ENCODE measurements around the gene SEC24D.
"Not testable (repeated sequence)": the region's sequence is repeated elsewhere in the genome, so short reads cannot be mapped to it uniquely, and the experiment has no call there.

Gene SEC24D

DNA sequence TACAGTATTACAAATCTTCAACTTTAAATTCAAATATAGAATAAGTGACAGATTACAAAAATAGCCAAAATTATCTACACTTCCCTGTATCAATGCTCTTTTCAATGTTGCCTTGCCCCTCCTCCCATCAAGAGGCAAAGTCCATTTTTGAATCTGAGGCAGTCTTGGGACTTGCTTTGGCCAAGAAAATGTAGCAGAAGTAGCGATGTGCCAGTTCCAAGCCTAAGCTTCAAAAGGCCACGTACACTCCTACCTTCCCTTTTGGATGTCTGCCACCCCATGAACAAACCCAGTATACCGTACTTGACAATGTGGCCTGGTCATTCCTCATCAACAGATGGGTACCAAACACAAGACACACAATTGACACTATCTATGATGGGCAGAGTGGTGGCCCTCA, 24.1 kb downstream of the SEC24D start:
- DNase-seq (ENCODE audit: low spot score), result no peak

DNA sequence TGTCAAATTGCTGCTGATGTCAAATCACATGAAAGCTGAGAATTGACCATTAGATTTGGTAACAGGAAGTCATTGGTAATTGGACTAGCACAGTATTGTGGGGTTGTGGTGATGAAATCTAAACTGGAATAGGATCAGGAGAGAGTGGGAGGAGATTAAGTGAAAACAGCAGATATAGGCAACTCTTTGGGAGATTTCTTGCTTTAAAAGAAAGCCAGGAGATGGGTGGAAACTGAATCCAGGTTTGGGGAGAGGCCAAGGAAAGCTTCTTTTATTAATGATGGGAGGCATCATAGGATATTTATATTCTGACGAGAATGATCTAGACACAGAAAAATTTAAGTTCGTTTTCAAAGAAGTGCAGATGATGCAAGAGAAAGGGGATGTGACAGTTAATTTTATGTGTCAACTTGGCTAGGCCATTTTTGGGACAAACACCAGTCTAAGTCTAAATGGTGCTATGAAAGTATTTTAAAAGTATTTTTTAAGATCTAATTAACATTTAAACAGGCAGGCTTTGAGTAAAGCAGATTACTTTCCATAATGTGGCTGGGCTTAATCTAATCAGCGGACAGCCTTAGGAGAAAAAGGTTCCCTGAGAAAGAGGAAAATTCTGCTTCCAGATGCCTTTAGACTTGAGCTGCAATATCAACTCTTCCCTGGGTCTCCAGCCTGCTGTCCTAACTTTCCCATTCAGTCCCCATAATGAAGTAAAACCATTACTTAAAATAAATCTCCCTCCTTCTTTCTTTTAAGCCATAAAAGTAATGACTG, 24.7 kb downstream of the SEC24D start:
- DNase-seq (ENCODE audit: low spot score), result no peak

DNA sequence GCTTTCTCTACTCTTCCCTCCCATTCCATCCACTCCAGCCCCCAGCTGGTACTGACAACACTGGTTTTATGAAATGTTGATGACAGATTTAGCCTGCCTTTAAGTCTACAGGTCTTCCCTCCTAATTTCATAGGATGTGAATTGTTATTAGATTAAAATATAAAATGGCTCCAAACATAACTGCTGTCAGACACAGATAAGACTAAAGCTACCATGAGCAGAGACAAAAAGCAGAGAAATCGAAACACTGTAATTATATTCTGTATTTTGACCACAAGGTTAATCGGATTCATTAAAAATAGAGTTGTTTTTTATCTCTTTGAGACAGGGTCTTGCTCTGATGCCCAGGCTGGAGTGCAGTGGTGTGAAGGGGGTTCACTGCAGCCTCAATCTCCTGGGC, 28.3 kb downstream of the SEC24D start:
- DNase-seq (ENCODE audit: low spot score), result no peak

DNA sequence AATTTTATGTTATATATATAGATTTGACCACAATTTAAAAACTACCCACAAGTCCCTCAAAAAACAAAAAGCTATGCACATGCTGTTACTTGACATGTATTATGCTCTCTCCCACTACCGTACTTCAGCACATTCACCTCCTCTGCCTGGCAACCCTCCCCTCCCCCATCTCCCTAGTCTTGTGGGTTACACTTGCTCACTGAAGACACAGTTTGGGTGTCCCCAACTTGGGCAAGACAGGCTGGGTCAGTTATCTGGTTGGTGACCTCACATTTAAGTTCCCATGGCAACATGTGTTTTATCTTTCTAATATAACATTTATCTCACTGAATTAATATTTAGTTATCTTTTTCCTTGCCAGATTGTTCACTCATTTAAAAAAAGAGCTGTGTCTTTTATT, 32.7 kb downstream of the SEC24D start:
- no peak for DNase-seq (ENCODE audit: low spot score)

DNA sequence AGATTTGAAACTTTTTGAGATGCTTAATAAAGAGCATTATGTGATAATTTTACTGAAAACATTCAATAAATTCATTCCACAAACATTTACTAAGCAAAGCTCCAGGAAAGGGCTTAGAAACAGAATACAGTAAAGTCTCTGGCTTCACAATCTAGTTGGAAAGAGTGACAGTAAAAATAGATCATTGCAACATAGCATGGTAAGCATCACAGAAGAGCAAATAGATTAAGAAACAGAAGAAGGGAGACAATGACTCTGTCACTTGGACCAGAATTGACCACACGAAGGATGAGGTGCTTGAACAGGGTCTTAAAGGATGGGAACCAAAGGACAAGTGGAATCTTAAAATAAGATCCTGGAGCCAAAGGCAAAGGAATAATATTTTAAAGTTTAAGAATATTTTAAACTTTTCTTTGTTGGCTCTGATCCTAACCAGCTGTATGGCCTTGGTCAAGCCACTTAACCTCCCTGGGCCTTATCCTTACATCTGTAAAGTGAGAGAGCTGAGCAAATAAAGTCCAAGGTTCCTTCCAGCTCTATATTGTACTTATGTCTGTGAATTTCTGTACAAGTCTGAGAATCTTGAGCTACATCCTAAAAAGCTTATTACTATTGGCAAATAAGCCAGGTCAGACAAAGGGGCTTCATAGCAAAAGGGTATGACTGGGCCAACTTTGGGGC, 33.9 kb downstream of the SEC24D start:
- DNase-seq (ENCODE audit: low spot score), result no peak

DNA sequence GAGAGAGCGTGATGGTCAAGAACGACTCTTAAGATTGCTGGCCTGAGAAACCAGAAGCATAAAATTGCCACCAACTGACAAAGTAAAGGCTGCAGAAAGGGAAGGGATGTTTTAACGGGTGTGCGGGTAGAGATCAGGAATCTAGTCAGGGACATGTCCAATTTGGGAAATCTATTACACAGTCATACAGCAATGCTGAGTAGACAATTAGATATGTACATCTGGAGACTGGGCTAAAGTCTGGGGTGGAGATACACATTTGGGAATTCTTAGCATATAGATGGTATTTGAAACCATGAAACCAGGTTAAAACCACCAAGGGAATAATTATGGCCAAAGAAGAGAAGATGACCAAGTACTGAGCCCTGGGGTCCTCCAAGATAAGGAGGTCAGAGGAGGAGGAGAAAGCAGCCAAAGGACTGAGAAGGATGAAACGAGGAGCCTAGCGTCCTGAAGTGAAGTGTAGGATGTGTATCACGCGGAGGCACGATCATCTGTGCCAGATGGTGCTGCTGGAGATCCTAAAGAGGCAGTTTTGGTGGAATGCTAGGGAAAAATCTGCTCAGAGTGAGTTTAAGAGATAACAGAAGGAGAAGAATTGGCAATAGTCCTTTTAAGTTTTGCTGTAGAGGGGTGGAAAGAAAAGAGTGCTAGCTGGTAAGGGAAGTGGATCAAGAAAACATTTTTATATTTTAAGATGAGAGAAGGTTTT, 36.5 kb downstream of the SEC24D start:
- DNase-seq (ENCODE audit: low spot score), result no peak

DNA sequence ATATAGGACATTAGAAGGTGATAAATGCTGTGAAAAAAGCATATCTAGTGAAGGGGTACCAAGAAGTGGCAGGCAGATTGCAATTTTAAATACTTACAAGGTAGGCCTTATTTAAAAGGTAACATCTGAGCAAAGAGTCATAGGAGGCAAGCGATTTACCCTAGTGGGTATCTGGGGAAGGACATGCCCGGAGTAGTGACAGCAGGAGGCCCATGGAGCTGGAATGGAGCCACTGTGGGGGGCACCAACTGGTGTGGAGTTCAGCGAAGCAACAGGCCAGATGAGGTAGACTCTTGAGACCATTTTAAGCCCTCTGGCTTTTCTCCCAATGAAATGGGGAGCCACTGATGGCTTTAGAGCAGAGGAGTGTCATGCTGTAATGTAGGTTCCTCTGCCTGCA, 37.3 kb downstream of the SEC24D start:
- no peak for DNase-seq (ENCODE audit: low spot score)

DNA sequence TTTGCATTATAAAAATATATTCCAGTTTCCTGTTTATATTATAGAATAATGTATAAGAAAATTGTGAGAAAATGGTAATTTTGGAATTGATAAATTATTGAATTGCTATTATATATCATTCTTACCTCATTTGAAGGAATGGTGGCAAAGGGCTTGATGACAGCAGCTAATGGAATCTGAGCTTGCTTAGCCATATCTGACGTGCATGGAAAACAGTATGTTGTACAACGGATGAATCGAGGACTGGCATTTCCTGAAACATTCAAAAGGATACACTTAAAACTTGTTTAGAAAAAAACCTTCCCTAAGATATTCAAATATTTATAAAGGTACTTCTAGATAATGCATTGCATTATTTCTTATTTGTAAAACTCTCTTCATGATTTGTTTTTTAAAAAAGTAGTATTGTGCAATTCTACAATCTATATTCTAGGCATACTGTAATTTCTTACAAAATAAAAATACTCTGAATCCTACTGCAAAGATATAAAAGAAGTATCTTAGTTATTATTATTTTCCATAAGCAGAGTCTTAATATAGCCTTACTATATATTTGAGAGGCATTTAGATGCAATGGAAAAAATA, 38.3 kb downstream of the SEC24D start:
- no peak for DNase-seq (ENCODE audit: low spot score)

DNA sequence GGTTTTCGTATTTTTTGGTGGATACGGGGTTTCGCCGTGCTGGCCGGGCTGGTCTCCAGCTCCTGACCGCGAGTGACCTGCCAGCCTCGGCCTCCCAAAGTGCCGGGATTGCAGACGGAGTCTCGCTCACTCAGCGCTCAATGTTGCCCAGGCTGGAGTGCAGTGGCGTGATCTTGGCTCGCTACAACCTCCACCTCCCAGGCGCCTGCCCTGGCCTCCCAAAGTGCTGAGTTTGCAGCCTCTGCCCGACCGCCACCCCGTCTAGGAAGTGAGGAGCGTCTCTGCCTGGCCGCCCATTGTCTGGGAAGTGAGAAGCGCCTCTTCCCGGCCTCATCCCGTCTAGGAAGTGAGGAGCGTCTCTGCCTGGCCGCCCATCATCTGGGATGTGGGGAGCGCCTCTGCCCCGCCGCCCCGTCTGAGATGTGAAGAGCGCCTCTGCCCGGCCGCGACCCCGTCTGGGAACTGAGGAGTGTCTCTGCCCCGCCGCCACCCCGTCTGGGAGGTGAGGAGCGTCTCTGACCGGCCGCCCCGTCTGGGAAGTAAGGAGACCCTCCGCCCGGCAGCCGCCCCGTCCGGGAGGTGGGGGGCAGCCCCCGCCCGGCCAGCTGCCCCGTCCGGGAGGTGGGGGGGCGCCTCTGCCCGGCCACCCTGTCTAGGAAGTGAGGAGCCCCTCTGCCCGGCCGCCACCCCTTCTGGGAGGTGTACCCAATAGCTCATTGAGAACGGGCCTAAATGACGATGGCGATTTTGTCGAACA, 44.1 kb downstream of the SEC24D start:
- not testable (repeated sequence) for DNase-seq (ENCODE audit: low spot score)

DNA sequence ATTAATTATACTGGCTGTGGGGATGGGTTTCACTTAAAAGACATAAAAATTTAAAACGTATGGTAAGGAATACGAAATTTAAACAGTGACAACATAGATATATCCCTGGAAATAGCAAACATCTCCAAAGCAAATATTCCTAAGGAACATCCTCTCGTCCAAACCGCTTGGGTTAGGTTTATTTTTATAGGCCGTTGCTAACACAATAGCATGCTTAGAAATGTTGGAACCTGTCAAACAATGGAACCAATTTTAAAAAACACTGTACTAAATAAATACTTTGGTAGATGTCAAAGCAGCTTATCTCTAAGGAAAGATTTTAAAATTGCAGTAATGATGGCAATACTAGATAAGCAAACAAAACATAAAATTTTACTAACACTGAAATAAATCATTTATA, 45.4 kb downstream of the SEC24D start:
- no peak for DNase-seq (ENCODE audit: low spot score)

DNA sequence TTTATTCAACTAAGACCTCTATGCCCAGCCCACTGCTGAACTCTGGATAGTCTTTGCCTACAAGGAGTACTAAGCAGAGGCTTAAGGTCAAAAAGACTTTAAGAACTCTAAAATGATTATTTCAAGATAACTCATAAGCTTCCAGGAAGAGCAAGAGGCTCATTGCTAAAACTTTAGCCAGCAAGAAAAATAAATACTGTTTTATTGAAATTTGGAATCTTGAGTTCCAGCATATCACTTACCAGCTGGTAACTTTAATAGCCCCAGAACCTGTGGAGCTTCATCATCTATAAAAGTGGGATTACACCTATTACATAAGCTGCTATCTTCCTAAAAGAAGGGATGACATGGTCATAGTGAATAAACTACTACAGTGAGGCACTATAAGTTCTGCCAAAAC, 47.0 kb downstream of the SEC24D start:
- DNase-seq (ENCODE audit: low spot score), result no peak

DNA sequence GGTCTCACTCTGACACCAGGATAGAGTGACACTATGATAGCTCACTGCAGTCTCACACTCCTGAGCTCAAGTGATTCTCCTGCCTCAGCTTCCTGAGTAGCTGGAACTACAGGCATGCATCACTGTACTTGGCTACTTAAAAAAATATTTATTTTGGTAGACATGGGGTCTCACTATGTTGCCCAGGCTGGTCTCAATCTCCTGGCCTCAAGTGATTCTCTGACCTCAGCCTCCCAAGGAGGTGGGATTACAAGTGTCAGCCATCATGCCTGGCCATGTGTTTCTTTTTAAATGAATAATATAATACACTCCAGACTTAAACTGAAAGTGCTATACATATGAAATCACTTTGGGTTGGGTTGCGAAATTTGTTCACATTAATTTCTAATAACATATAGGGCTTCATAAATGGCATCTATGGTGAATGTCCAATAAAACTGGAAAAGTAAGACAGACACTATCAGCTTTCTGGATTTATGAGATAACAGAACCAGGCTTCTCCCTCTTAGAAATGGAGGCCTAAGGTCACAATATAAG, 48.0 kb downstream of the SEC24D start:
- DNase-seq (ENCODE audit: low spot score), result no peak

DNA sequence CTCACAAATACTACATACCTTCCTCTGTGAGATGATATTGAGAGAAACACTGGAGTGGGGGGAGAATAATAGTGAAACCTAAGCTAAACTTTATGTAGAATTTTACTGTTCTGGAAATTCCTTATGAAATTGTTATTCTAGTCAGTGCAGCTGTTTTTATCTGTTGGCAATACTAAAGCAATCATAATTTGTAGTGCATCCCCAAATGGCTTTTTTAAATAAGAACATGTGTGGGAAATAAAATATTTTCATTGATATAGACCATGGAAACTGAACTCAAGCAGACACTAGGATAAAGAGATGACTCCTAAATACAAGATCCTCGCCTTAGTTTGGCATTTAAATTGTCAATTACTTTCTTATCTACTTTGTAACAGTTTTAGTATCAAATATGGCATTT, 51.1 kb downstream of the SEC24D start:
- no peak for DNase-seq (ENCODE audit: low spot score)

DNA sequence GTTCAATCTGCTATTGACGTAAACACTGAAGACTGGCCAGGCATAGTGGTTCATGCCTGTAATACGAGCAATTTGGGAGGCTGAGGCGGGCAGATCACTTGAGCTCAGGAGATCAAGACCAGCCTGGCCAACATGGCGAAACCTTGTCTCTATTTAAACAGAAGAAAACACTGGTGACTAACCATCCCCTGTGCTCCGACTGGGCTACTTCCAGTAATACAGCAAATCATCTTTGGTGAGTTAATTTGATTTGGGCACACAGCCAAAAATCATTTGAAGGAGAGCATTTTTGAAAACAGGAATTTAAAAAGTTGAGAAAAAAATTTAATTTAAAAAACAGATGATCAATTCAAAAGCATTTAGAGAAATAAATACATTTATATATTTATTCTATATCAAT, 52.0 kb downstream of the SEC24D start:
- no peak for DNase-seq (ENCODE audit: low spot score)

DNA sequence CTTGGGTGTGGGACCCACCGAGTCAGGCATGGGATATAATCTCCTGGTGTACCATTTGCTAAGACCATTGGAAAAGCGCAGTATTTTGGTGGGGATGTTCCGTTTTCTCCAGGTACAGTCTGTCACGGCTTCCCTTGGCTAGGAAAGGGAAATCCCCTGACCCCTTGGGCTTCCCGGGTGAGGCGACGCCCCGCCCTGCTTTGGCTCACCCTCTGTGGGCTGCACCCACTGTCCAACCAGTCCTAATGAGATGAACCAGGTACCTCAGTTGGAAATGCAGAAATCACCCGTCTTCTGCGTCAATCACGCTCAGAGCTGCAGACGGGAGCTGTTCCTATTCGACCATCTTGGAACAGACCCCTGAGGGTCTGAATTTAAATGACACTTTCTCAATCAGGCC, 53.0 kb downstream of the SEC24D start:
- DNase-seq (ENCODE audit: low spot score), result not testable (repeated sequence)

DNA sequence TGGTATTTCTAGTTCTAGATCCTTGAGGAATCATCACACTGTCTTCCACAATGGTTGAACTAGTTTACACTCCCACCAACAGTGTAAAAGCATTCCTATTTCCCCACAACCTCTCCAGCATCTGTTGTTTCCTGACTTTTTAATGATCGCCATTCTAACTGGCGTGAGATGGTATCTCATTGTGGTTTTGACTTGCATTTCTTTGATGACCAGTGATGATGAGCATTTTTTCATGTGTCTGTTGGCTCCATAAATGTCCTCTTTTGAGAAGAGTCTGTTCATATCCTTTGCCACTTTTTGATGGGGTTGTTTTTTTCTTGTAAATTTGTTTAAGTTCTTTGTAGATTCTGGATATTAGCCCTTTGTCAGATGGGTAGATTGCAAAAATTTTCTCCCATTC, 58.3 kb downstream of the SEC24D start:
- not testable (repeated sequence) for DNase-seq (ENCODE audit: low spot score)

DNA sequence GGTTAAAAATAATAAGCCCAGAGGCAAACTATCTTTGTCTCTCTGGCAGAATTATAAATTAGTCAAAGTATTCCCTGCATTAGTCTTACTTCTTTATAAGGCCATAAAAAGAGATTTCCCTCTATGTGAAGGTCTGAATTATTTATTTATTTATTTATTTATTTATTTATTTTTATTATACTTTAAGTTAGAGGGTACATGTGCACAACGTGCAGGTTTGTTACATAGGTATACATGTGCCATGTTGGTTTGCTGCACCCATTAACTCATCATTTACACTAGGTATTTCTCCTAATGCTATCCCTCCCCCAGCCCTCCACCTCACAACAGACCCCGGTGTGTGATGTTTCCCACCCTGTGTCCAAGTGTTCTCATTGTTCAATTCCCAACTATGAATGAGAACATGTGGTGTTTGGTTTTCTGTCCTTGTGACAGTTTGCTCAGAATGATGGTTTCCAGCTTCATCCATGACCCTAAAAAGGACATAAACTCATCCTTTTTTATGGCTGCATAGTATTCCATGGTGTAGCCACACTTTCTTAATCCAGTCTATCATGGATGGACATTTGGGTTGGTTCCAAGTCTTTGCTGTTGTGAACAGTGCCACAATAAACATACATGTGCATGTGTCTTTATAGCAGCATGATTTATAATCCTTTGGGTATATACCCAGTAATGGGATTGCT, 58.8 kb downstream of the SEC24D start:
- not testable (repeated sequence) for DNase-seq (ENCODE audit: low spot score)

DNA sequence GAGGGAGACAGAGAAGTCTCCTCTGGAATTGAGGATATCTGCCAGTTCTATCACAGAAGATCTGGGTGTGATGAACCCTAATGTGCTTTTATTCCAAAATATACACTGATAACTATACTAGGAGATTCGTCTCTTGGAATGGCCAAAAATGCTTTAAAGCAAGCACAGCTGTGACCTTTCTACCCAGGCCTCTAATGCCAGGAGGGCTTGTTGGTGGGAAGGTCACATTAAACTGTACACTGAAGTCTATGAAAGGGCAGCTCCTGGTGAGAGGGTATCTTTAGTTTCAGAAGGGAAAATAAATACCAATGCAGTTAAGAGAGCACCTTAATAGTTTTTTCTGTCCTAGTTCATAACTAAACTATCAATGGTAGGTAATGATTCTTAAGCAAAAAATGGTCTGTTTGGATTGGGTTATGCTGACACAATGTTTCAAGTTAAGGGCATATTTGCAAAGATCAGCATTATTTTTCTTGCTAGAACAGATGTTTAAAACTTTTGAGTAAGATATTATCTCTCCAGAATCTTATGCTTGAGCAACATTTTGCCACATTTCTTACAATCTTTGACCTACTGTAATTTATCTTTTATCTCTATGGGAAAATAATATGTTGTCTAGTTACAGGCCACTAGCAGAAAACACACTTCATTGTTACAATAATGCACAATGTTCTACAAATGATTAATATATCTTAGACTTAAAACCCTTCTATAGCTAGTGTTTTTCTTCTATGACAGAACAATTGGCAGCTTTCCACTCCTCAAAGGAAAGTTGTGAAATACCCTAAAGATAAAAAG, 59.6 kb downstream of the SEC24D start:
- no peak for DNase-seq (ENCODE audit: low spot score)

DNA sequence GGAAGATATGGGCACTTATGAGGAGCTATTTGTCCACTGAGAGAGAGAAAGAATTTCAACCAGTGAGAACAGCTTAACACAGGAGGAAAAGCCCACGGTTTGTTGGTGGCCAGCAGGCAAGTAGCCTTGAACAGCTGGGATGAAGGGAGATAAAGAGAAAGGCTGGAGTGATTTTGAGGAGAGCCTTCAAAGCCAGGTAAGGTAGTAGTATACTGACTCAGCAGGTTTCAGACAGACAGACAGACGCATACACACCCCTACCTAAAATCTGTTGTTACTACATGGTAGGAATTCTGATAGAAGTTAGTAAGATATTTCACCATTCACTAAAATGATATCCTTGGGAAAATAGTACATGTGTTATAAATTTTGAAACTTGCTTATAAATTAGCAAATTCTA, 60.5 kb downstream of the SEC24D start:
- DNase-seq (ENCODE audit: low spot score), result no peak

DNA sequence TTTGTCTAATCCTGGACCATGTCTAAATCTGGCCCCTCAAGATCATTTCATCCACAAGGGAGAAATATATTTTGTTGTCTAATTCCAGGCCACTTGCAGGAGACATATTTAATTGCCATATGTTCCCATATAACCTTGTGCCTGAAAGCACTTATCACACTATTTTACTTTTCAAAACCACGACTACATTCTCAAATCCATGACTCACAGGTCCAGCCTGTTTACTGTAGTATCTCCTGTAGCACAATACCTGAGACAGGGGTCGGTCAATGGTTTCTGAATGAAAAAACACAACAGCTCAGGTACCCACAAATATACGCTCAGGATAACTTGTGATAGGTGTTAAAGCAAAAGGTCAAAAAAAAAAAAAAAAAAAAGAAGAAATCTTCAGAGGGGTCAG, 60.9 kb downstream of the SEC24D start:
- no peak for DNase-seq (ENCODE audit: low spot score)
